ENCODE measurements around the gene PSMC5. TPM values are rescaled to one million over a fixed set of nuclear protein-coding genes. Genes with fewer than 3 reads are reported as not detected.

The PSMC5 gene
- total RNA-seq, 1 donor from 2014 or later = 145 TPM

Other genes with a start within 250 kb of the PSMC5 start
- gene TACO1, start 226.5 kb upstream of the PSMC5 start, total RNA-seq = 41.5 TPM
- gene MAP3K3, start 205.0 kb upstream of the PSMC5 start, total RNA-seq = 38.4 TPM
- 3.4 TPM for gene LIMD2, start 127.3 kb upstream of the PSMC5 start, total RNA-seq
- gene STRADA, start 85.6 kb upstream of the PSMC5 start, total RNA-seq = 13.3 TPM
- 90.5 TPM for gene CCDC47, start 53.8 kb upstream of the PSMC5 start, total RNA-seq
- gene DDX42, start 53.3 kb upstream of the PSMC5 start, total RNA-seq = 45.9 TPM
- 34.2 TPM for gene FTSJ3, start 232 bp downstream of the PSMC5 start, total RNA-seq
- 29.2 TPM for gene SMARCD2, start 15.3 kb downstream of the PSMC5 start, total RNA-seq
- gene CSH2, start 46.2 kb downstream of the PSMC5 start, total RNA-seq = not detected
- not detected for gene GH2, start 54.5 kb downstream of the PSMC5 start, total RNA-seq
- gene CSH1, start 69.1 kb downstream of the PSMC5 start, total RNA-seq = not detected
- gene CSHL1, start 83.8 kb downstream of the PSMC5 start, total RNA-seq = not detected
- not detected for gene GH1, start 91.4 kb downstream of the PSMC5 start, total RNA-seq
- 6.9 TPM for gene CD79B, start 104.9 kb downstream of the PSMC5 start, total RNA-seq
- gene SCN4A, start 145.5 kb downstream of the PSMC5 start, total RNA-seq = 0.32 TPM
- gene PRR29, start 170.9 kb downstream of the PSMC5 start, total RNA-seq = 0.51 TPM
- 38.0 TPM for gene ICAM2, start 193.2 kb downstream of the PSMC5 start, total RNA-seq